Upper lobe of left lung (tissue), 4 donors: ENCODE data around the gene IQSEC1.

ENCODE experiments used
- CTCF ChIP-seq, 6 experiments: fragments of 450-650 bp in 4 of 6; fragments of 200-600 bp in 2 of 6; sonication (generic) in 2 of 6; IDR thresholded peaks; one replicate each; pipeline ENCODE4 v1.5.1; 2016 to 2019; ENCODE audit warnings: antibody characterized with exemption in 6 of 6
- EP300 ChIP-seq, 4 donors: sonication (generic); formaldehyde crosslinking; IDR thresholded peaks; one replicate each; pipeline ENCODE4 v1.5.1; 2017; ENCODE audit warnings: antibody characterized with exemption in 4 of 4, control low read depth in 2 of 4
- POLR2A ChIP-seq, 4 donors: fragments of 450-650 bp; IDR thresholded peaks; one replicate each; pipeline ENCODE4 v1.5.1; 2016 to 2017; ENCODE audit warnings: antibody characterized with exemption in 4 of 4, mild to moderate bottlenecking in 2 of 4
- POLR2AphosphoS5 ChIP-seq, 2 donors: sonication (generic); formaldehyde crosslinking; IDR thresholded peaks; one replicate each; pipeline ENCODE4 v1.5.1; 2017; ENCODE audit warnings: antibody characterized with exemption in 2 of 2

- TF ChIP-seq CTCF (IDR thresholded peaks at IDR 0.05), result no peak
- no peak for TF ChIP-seq POLR2A (IDR thresholded peaks at IDR 0.05)
- no peak for TF ChIP-seq POLR2AphosphoS5 (IDR thresholded peaks at IDR 0.05)
- TF ChIP-seq EP300 (IDR thresholded peaks at IDR 0.05), result no peak
These were observed 148.8 kb downstream of the IQSEC1 start for GRCh38 chr3:12924437-12924836.
